Stimulated activated CD8-positive, alpha-beta memory T cell treated with anti-CD3 and anti-CD28 coated beads, Interleukin-7, amount 100 ng/mL, for 4 hours (primary cell): ENCODE measurements around the gene KCNA2.

Experiments
- DNase-seq, 2 donors: peaks; one replicate each; pipeline ENCODE4 v3.0.0-alpha.2; 2020; ENCODE audit warnings: low read depth in 2 of 2

Gene KCNA2

DNA sequence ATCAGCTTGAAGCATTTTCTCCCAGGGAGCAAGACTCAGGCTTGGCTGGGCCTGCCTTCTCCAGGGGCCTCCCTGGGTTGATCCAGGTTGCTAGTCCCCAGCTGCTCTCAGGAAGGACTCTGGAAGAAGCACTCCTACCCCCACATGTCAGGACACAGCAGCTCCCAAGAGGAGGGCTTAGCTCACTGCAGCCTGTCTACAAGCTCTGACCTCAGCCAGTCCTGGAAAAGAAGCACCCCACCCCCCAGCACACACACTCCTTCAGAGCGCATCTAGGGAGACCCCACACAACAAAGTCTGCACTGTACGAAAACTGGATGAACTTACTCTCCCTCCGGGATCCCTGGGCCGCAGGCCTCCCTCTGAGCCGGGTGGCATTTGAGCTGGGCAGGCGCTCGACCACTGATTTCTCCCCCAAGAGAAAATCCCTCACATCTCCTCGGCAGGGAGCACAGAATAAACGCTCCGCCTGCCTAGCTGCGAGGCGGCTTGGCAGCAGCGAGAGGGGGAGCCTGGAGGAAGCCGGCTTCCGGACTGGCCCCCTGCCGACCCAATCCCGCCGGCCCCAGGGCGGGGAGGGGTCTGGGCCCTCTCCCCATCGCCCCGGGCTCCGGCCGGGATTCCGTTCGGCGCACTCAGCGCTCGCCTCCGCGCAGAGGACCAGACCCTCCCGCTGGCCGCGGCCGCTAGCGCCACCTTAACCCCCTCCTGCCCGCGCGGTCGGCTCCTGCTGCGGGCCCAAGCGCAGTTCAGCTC is at the start of gene KCNA2:
TSS of gene KCNA2 (minus strand) at position 458 of the 756 bp plus-strand sequence. CDS start 1,576 bp downstream, outside the sequence.
- DNase-seq: no peak

DNA sequence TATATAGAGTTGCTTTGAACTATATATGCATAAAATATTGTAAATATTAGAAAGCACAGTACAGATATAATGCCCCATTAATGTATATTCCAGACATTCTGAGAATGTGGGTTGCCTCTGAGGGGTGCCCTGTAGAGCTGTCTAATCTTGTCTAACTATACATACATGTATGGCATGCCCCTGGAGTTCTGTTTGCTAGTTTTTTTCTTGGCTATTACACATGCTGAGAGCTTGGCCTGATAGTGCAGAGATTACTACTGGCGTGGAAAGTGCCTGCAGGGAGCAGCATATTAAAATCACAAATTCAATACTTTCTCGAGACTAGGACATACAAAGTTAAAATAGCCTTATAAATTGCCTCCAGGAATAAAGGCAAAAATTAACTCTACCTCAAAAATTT is 44.5 kb upstream of the KCNA2 start:
- no peak for DNase-seq

DNA sequence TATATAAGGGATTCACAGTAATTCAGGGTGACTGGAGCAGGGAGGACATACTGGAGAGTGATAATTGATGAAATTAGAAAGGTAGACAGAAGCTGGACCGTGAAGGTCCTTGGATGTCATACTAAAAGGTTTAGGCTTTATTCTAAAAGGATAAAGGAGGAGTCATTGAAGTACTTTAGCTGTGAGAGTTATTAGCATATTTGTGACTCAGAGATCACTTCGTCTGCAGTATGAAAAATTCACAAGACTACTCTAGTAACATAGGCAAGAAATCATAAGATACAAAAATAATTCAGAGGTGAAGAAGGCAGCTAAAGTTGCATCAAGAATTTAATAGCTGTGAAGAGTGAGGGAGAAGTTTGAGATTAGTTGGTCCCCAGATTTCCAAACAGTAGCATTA is 42.3 kb upstream of the KCNA2 start:
- no peak for DNase-seq

DNA sequence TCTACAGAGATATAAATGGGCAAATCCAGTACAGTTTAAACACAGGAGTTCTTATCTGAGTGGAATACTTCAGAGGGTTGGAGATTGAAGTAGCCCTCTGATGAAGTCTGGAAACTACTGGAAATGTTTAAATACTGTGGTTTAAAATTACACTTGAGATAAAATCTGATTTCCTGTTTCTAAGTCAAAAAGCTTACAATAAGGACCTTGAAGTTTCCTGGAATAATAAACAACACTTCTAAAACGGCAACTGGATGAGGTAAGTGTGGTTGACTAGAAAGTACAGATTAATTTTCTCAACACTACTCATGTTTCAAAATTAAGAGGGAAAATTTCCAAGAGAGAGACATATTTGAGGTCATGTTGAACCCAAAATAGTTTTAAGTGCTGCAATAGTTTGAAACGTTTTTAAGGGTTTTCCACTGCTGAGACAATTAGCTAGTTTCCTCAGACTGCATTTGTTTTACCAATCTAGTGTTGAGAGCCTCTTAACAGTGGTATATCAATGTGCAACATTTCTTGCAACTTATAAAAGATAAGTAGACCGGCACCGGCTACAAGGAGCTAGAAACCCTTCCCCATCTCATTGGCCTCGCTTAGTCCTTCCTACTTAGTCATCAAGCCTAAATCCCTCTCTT is 41.2 kb upstream of the KCNA2 start:
- DNase-seq: no peak

DNA sequence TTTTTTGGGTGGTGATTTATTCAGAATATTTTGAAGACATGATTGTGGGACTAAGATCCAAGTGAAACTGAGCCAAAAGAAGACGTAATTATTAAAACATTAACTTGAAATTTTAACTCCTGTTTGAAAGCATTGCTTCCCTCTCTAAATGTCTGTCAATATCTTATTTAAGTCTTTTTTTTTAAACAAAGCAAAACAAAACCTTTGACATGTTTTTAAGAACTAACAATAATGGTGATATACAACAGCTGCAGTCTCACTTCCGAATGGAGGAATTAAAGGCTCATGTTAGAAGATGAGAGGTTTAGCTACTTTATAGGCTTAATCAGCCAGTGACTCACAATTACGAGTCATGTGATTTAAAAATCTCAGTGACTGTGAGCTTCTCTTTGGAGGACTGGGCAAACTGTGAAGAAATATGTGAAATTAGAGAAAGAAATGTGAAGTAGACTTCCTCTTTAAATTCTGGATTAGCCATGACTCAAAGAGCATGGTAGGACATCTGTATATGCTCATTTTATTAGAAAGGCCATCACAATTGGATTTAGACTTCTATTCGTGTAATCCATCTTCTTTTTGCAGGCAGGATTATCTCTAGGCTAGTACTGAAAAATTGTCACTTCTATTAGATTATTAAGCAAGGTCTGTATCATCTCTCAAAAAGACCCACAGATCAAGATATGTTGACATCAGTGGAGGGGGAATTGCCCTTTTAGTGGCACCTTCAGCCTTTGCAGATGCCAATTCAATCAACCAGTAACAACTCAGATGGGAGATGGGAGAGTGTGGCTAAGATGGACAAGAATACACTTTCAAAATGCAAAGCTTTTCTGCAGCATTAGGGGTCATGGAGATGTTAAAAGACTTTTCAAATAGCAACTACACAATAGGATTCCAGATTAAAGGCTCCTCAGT is 39.9 kb upstream of the KCNA2 start:
- no peak for DNase-seq

DNA sequence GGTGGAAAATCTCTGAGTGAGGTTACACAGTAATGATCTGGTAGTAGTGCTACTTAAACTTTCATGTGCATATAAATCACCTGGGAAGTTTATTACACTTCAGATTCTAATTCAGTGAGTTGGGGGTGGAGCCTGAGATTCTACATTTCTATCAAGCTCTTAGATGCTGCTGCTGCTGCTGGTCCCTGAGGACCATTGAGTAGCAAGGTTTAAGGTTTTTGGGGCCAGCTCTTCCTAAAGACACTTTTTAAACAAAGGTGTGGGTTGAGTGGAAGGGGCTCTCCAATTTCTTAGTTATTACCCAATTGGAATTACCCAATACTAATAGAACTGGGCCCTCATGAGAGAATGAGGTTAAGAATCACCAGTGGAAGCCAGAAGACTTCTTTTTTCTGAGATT is 39.1 kb upstream of the KCNA2 start:
- no peak for DNase-seq

DNA sequence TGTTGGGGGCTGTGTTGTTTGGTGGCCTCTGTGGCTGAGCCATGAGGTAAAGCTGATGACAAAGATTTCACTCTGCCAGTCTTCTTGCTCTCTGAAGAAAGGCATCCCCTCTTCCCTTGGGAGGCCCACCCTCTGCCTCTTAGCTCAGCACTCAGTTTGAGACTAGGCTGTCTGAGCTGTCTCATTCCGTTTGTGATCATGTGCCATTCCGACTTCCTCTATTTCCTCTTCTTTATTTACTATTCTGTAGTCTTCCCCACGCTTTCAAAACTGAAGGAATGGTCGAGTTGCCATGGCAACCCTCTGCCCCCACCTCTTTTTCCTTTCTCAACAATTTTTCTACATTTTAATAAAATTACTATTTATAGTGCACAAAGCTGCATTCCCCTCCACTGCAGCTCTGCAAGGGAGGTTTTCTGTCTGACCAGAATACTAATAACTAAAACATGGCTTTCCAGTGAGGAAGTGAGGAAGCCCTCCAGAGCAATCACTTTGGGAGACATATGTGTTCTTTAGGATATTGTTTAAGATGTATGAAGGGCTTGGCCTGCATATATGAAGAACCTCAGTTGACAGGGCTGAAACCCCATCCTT is 37.8 kb upstream of the KCNA2 start:
- no peak for DNase-seq

DNA sequence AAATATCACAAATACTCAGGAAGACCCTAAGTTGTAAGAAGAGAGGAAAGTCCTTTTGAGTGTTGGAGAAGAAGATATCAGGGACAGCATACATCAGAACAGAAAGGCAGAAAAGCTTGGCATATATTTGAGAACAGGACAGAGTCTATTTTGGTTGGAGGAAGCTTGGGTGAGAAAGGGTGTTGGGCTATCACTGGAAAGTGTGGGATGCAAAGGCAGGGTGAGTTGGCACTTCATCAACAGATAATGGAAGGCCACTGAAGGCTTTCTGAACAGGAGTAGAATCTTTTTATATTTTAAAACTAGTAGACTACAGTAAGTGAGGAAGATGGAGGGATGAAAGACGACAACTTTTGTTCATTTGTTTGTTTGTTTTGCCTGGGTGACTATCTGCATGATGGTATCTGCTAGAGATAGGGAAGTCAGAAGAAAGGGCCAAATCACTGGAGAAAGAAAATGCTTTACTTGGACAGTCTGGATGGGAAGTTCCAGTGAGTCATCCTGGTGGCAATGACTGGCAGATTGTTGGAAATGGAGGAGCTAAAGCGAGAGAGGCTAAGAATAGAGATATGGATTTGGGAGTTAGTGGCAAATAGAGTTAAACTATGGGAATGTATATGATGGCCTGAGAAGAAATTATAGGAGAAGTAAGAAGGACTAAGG is 33.7 kb upstream of the KCNA2 start:
- DNase-seq: no peak

DNA sequence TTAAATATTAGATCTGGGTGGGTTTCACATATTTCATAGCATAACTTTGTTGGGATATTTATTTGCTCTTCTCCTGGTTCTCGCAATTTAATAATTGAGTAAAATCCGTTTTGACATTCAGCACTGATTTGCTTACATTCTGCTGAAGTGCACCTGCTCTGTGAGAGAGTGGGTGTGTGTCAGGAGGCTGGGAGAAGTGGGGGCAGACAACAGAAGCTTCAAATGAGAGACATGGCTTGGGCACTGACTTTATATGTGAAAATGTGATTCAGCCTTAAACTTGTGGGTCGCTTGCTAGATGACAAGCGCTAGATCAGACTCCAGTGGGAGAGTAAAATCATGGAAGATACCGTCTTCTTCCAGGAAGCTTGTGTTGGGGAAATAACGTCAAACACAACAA is 32.4 kb upstream of the KCNA2 start:
- no peak for DNase-seq

DNA sequence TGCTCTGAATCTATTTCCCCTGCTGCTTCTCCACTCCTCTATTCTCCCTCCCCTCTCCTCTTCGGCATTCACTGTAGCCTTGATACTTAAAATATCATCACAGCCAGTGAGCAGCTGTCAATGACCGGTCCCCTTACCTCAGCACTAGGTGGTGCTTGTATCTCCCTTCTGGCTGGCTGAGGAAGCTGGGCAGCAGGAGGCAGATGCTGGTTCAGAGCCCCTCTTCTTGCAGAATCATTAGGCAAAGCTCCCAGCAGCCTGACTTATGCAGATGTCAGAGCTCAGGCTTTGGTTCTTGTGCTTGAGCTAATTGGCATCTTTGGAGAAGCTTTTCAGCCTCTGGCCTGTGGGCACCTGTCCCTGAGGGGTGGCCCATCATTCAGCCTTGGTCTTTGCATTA is 31.9 kb upstream of the KCNA2 start:
- no peak for DNase-seq

DNA sequence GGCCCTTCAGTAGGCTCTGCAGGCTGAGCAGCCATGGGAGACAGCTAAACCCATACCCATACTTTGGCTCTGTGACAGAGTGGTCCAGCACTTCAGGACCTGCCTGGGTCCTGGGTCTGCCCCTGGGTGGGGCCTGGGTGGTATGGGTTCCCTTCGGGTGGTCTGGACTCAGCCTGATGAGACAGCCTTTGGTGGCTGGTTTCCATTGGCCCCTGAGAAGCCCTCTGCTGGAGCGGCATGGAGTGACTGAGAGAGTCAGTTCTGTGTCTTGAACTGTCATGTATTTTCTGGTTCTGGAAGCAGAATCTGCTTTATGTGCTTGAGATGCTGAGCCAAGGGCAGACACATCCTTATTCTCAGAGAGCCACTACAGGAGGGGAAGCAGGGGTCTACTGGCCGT is 31.3 kb upstream of the KCNA2 start:
- no peak for DNase-seq

DNA sequence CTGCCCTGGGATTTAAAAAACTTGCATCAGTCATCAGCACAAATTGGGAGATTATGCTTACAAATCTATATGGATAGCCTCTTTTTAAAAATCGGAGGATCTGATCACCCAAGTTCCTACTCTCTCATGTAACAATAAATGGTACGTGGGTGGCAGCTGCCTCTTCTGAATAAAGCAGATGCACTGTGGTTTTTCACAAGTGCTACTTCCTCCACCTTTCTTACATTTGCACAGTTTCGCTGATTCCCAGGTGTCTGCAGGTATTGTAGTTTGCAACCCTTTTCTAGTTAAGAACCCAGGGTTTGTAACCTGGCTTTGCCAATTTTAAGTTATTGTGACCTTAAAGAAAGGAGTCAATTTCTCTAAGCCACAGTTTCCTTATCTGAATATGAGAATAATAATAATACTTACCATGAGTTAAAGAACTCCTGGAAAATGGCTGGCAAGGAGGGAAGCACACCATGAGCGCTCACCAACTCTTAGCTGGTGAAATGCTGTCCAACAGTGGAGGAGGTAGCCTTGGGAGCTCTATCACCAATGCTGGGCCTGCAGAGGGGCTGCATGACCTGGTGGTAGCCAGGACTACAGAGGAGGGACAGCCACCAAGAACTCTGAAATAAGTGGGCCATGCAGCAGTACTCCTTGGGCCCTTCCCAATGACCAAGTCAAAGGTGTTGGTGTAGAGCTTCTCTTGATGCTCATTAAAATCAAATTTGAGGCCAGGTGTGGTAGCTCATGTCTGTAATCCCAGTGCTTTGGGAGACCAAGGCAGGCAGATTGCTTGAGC is 30.2 kb upstream of the KCNA2 start:
- no peak for DNase-seq

DNA sequence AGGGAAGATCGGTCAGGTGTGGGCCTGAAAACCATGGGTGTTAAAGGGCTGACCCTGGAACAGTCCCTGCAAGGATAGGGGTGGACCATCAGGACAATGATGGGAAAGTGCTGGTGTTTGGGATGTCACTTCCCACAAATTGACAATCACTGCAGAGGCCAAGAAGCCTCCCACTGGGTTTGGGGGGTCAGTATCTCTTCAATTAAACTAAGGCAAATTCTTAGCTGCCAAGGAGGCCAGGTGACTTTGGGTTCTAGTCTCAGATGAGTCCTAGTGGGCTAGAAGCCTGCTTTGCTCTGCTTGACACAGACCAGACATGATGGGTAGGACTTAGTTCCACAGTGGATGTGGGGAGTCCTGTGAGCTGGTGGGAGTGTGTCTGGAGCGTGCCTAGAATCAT is 29.3 kb upstream of the KCNA2 start:
- DNase-seq: no peak

DNA sequence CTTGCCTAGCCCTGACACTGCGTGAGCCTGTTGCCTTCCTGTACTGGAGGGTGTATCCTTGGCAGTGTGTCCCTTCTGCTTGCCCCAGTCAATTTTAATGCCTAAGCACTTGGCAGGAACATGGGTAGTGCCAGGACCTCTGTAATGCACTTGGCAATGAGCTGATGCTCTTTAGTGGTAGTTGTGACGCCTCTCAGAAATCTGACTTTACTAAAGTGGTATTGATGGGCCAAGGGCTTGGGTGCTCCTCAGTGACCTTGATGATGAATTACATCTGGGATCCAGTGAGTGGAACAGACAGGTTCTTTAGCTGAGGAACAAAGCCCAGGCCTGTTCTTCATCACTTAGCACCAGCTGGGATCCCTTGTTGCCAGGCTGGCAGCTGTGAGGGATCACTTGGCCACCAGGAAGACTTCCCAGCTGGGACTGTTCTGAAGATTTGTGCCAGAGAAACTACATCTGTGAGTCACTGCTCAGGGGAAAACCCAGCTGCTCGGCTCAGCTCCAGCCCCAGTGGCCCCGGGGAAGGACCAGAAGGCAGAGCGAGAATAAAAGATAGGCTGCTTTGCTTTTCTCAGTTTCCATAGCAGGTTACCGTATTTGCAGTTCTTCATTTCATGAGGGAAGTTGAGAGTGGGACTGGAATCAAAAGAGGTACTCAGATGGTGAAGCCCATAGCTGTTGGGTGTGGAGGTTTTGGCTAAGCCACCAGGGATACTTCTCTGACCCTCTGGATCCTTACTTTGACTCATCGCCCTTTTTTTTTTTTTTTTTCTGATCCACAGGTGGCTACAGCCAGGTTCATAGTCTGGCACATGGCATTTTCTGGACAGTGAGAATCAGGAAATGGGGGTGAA is 28.5 kb upstream of the KCNA2 start:
- DNase-seq: peak in 1 of 2 donors; percentile 52

DNA sequence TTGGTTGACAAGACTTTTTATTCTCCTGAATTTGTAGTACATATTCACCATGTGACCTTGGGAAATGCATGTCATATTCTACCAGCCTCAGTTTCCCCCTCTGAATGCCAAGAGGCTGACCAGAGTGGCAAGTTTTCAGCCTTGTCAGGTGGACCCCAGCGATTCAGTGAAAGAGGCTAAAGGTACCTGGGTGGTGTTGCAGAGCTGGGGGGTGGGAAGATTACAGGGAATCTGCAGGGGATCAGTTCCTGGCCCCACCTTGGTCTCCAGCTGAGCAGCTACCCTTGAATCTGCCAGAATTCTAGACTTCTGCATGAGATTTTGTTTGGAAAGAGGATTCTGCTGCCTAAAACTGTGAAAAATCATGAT is 27.9 kb upstream of the KCNA2 start:
- DNase-seq: no peak

DNA sequence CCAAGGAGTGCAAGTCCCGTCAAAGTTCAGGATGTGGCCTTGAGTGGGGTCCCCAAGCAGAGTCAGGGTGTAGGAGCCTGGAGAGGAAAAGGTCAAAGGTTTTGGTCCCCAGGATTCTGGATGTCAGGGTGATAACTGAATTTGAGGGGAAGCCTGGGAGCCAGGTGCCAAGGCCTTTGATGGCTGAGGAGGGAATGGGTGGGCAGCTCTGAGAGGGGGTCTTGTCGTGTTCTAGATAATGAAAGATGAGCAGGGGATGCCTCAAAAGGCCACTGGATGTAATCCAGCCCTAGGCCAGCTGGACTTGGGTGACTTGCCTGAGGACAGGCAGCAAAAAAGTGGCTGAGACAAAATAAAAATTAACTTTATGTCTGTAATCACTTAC is 27.5 kb upstream of the KCNA2 start:
- no peak for DNase-seq

DNA sequence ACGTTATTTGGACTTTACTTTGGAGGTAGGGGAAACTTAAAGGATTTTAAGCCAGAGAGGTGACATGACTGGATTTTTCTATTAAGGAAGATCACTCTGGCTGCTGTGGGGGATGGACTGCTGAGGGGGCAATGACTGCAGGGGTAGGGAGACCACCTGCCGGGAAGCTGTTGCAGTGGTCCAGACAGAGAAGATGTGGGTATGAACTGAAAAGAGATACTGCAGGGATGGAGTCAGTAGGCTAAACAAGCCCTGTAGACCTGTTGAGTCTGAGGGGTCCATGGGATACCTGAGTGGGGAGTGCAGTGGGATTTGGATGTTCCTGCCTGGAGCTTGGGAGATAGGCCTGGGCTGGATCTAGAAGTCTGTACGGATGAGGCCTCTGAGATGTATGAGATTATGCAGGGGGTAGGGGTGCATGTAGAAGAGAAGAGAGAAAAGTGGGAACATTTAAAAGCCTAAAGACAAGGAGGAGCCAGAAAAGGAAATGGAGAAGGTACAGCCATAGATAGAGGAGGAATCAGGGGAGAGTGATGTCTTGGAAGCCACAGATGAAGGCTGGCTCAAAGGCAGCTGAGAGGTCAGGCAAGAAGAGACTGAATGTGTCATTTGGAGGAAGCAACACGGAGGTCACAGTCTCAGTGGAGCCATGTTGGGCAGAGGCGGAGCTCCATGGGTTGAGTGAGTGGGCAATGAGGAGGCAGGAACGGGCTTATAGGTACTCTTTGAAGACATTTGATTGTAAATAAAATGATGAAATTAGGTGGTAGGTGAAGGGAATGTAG is 25.9 kb upstream of the KCNA2 start:
- DNase-seq: no peak

DNA sequence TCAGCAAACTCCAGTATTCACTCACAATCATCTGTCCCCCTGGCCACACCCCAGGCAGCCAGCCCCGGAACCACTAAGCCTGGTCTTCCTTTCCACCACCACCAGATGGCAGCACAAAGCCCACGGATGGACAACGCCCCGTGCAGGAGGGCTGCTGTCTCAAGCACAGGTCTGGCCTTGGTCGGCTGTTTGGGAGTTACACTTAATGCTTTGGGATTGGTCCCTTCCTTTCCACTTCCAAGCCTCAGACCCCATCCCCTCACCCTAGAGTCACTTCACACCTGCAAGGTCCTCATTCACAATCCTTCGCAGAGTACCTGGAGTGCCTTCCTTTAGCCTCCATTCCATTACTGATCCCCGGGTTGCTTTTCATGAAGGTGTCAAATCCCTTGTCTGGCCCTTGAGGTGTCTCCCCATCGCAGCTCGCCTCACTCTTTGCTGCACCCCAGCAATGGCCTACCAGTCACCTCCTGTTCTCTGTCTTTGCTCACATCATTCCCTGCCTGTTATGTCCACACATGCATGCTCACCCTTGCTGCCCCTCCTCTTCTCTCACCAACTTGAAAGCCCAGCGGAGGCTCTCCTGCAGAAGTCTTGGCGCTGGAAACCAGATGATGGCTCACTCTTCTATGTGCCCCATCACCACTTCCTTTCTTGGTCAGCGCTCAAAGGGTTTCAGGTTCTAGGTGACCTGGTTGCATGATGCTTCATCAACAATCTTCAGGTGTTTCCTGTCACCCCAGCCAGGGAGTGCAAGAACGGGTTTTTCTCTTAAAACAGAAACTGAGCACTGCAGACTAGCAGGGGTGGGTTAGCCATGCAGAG is 24.9 kb upstream of the KCNA2 start:
- peak; percentile 67 to 72 for DNase-seq
